ENCODE measurements around the gene NDST3.
A peak's percentile ranks its signal among the peaks of the same experiment; 100 is the strongest.
"Not testable (repeated sequence)": the region's sequence is repeated elsewhere in the genome, so short reads cannot be mapped to it uniquely, and the experiment has no call there.

The NDST3 gene

DNA sequence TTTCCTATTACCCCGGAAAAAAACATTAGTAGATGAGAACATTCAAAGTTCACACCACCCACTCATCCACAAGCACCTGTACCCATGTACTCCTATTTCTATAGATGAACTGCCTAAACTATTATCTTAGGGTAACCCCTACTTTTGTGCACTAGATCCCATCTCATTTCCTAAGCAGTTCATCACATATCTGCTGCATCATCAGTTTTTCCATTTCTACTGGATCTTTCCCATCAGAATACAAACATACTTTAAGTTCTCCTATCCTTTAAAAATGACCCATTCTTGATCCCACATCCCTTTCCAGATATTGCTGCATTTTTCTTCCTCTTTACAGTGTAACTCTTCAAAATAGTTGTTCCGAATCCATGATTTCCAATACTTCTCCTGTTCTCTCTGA lies 237.5 kb downstream of the NDST3 start:
- no peak for DNase-seq (ENCODE audit: low read depth)

DNA sequence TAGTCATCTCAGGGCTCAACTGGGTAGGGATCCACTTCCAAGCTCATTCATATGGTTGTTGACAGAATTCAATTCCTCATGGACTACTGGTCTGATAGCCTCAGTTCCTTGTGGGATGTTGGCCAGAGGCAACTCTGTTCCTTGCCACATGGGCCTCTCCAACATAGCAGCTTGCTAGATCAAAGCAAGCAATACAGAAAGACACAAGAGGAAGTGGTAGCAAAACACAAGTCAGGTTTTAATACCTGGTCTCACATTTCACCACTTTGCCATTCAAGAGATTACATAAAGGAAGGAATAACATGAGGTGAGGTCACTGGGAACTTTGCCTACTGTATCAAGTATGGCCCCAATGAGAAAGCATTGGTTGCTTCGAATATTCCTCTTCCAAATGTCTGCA lies 239.4 kb downstream of the NDST3 start:
- no peak for DNase-seq (ENCODE audit: low read depth)

DNA sequence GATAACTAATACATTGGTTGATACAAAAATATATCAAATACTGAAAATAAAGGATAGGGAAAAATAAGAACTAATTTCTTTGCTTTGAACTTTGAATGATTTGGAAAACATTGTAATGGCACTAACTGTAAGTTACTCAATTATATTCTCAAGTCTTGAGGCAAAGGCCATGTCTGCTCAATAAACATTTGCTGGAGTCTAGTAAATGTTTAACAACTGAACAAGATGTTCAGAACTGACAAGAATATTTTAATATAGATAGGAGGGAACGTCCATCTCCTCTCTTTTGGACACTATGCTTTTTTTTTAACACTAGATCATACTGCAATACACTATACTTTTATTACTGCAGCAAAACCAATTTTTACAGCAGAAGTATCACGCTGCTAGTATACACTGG lies 242.3 kb downstream of the NDST3 start:
- DNase-seq (ENCODE audit: low read depth), result no peak

DNA sequence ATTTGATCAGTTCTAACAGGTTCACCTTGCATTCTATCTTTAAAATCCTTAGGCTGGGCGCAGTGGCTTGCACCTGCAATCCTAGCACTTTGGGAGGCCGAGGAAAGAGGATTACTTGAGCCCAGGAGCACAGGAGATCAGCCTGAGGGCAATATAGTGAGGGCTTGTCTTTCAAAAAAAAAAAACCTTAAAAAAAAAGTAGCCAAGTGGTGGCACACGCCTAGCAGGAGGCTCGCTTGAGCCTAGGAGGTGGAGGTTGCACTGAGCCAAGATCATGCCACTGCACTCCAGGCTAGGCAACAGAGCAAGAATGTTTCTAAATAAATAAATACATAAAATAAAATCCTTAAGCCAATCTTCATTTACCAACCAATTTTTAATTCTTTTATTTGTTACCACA lies 243.0 kb downstream of the NDST3 start:
- DNase-seq (ENCODE audit: low read depth), result no peak

DNA sequence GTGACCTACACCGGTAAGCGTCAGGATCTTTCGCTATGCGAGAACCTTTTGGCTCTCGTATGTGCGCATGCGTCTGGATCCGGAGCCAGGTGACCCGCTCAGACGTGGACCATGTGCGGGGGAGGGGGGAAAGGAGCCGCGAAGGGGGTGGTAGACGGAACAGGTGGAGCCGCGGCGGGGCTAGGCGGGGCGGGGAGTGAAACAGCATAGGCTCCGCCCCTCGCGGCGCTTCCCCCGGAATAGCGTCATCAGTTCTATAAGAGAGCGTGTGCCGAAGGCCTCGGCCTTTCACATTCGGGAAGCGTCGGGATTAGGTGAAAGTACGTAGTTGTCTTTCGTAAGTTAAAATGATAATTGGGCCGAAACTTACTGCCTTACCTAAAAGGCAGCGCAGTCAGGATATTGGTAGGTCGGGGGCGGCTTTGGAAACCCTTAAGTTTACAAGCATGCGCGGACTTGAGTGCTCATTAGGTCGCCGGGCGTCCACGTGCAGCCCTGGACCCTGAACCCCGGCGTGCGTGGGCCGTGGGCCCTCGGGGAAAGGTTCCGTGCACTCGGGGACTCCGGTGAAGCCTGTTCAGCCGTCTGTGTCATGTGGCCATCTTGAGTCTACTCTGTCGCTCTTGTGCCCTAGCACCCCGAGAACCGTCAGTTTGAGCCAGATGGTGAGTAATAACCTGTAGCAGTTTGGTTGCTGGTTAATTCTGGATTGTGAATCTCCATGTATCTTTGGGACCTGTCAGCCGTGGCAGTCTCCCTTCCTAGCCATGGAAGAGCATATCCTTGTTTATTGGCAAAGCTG lies 244.4 kb downstream of the NDST3 start:
- DNase-seq (ENCODE audit: low read depth), result peak; percentile 98

DNA sequence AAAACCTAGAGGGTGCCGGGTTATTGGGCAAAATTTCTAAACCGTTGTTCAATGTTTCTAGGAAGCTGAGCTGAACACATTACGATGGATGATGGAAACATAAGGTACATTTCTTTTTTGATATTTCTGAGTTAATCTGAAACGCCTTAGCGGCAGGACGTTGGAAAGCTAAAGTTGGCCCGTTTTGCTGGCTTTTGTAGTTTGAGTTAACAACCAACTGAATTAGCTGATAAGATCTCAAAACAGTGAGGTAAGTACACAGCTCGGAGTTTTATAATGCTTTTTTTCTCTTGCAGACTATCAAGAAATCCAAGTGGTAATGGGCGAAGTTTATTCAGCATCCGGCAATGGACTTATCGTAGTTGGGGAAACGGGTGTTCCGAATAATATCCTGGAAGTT lies 245.0 kb downstream of the NDST3 start:
- DNase-seq (ENCODE audit: low read depth), result no peak

DNA sequence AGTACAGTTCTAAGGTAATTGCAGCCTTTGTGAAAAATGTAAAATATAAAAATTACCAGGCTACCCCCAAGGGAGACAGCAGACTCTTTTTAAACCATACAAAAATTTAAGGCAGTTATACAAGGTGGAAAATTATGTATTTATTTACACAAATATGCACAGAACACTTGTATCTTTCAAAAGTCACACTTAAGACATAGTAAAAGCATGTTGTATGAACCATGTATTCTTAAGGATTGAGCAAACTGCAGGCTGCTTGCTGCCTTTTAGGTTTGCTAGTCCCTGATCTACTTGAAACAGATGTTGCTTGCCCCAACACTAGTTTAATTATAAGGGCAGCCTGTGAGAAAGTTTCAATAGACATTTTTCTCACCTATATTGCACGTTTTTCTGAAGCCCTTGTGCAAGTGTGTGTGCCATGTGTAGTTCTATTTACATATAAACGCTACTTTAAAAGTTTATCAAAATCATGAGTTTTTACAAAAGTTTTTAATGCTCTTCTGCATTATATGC lies 245.7 kb downstream of the NDST3 start:
- DNase-seq (ENCODE audit: low read depth), result no peak

DNA sequence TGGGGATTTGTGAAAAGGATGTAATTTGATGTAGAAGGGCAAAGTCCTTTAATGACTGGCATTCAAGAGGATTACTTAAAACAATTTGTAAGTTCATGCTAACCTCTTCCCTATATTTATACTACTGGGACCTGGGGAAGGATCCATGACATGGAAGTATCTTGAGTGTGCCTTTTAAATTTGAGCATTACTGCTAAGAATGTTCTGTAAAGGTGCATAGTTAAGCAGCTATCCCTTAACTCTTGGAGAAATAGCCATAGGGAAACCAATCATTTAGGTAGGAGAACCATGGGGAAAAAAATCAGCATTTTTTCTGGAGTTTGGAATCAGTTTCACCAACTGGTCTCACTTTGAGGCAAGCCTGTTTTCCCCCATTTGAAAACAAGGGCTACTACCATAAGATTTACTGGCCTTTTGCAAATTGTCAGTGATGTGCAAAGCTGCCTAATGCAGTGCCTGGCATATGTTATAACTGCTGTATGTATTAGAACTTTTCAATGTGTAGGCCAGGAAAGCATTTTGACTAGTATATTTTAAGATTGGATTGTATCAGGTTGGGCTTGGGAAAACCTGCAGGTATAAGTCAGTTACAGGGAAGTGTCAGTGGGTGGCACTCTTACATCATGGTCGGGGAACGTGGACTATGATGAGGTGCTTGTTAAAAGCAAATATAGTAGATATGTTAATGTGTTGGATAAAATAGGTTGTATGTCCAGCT lies 246.4 kb downstream of the NDST3 start:
- DNase-seq (ENCODE audit: low read depth), result peak; percentile 22

DNA sequence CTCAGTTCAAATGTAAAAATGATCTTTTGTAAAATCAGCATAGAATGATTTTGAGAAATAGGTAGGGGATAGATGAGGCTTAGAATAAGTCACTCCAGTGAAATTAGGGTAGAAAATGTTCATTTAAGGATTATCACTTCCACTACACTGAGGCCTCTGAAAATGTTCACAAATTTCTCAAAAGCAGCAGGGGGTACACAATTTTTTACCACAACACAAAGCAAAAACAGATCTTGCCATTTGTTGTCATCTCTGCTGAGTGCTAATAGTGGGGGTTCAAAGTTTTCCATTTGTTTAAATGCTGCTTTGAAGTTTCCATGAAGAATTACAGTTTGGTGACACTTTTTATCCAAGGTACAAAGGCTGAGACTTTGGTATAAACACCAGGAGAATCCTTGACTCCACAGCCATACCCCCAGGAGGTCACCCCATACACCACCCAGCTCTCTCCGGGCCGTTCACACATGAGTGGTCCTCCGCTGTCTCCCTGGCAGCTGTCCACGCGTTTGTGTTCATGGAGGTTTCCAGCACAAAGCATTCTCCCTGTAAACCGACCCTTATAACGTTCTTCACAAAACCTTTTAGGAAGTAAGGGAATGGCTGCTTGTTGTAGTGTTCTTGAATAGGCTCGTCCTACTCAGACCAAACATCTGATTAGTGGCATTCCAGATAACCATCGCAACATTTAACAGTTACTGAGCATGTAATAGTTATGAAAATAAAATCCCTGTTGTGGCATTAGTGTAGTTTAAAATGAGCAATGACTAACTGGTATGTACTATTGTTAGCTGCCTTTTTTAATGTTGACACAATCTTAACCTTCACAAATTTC lies 247.5 kb downstream of the NDST3 start:
- DNase-seq (ENCODE audit: low read depth), result peak; percentile 18

DNA sequence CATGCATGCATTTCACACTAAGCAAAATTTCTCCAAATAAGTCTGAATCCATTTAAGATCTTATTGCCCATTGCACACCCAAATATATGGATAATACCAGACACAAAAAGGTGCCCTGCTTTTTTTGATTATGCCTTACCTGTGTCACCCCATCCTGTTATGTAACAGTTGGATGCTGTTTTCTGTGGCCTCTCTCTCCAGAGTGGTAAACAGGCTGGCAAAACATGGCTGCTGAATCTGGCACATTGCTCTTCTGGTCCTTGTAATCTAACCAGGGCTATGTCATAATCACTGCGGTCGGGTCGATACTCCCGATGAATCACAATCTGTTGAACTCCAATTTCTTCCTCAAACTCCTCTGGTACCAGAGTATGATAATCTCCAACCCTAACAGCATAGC lies 248.4 kb downstream of the NDST3 start:
- no peak for DNase-seq (ENCODE audit: low read depth)

DNA sequence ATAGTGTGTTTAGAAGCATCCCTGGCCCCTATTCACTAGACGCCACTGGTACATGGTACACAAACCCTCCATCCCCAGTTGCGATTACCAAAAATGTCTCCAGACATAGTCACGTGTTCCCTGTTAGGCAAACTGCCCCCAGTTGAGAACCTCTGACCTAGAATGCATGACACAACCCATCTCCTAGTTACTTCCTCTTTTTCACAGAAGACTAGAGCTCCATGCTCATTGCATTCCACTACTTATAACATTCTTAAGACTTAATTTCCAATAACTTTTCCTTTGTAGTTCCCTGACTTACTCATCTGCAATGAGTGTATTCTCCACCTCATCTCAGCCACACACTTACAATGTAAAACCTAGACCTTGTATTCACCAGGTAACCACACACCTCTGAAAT lies 249.9 kb downstream of the NDST3 start:
- no peak for DNase-seq (ENCODE audit: low read depth)

DNA sequence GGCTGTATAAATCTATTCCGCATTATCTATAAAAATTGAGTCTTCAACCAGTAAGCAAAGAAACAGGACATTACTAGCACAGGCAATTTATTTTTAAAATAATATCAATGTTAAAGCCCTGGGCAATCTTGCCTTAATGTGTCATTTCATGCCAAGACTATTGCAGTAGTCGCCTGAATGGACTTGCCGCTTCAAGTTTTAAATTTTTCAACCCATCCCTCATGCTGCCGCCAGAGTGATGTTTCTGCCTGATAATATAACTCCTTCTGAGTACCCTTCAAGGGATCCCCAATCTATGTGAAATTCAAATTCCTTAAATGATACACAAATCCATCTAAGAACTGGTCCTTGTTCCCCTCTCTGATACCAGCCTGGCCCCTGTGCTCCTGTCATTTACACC lies 251.6 kb downstream of the NDST3 start:
- DNase-seq (ENCODE audit: low read depth), result no peak

DNA sequence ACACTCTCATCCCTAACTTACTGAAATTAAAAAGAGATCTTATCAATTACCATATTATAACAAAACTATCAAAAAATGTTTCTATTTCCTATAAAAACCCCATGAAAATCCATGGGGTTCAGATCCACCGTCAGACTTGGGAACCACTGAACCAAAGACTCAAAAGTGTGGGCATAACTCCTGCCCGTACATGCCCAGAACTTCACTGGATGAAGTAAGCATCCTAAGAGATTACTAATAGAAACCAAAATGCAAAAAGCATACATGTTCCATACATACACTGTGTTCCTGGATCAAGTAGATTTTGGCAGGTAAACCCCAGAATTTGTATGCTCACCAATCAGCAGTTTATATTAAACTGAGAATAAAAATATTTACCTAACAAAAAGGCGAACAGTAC lies 252.4 kb downstream of the NDST3 start:
- no peak for DNase-seq (ENCODE audit: low read depth)

DNA sequence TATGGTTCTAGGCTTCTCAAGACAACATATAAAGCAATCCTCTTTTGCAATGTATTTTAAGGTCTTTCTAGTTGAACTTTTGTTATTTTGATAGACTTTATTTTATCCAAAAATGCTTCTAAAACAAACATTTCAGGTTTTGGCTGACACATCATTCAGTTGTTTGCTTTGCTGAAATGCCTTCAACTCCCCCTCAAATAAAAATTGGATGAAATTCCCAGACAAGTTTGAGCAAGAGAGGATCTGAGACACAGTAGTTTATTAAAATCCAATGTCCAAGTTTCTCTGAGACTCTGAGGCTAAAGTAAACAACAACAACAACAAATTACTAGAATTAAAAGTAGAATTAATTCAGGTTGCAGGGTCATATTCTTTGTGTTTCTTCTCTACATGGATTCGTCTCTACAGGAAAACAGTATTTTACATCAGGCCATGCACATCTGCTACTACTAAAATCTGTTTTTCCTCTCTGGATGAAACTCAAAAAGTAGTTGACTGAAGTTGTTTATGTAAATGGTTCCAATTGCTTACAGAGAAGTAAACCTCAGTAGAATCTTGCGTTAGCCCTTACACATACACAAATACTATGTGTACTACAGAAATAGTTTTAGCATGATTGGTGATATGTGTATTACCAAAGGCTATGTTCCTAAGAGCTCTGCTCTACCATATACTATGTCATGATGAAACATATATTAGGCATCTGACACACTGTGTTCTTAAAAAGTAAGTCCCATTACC lies 253.6 kb downstream of the NDST3 start:
- no peak for DNase-seq (ENCODE audit: low read depth)

DNA sequence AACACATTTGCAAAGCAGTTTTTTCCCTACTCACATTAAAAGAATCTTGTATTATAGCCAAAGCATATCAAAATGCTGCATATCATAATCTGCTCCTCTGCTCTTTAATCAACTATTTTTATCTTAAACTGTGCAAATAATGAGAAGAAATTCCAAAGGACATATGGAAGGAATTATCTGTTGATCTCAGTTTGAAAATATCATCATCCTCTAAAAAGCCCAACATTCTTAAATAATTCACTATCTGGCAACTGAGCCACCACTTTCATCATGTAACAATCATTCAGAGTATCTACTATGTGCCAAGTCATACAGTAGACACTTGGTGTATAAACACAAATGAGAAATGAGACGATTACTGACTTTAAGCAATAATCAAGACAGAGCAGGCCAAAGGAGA lies 255.5 kb downstream of the NDST3 start:
- DNase-seq (ENCODE audit: low read depth), result no peak

DNA sequence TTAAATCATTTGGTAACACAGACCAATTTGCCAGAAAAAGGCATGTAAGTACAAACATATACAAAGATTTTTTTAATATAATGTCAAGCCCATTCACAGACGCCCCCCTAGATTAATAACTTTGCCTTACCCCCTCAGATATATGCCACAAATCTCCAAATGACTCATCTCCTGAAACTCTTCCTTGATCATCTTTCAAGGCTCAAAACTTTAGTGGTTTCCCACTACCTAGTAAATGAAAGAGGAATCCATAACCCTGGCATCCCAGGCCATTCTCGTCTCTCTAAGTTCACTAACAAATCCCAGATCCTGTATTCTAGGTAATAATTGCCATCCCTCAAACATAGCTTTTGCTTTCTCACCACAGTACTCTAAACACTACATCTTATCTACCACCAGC lies 256.7 kb downstream of the NDST3 start:
- DNase-seq (ENCODE audit: low read depth), result no peak

DNA sequence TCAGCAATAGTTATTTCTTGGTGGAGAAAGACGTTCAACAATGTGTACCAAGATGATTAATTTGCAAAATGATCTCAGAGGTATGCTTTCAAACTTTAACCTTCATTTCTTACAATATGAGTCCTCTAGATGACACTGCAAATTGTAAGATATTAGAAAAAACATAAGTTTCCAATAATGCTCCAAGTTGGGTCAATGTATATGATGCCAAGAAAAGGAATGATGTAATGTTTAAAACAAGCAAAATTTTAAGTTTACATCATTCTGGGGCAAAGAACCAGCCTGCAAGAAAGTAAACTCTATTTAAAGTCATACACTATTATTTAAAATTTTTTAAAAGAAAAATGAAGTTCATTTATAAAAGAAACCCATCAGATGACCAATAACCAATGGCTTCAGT lies 262.4 kb downstream of the NDST3 start:
- no peak for DNase-seq (ENCODE audit: low read depth)

DNA sequence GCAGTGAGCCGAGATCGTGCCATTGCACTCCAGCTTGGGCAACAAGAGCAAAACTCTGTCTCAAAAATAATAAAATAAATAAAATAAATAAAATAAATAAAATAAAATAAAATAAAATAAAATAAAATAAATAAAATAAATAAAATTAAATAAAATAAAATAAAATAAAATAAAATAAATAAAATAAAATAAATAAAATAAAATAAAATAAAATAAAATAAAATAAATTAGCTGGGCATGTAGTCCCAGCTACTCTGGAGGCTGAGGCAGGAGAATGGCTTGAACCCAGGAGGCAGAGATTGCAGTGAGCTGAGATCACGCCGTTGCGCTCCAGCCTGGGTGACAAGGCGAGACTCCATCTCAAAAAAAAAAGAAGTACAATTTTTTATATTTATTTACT lies 265.3 kb downstream of the NDST3 start:
- DNase-seq (ENCODE audit: low read depth), result not testable (repeated sequence)

DNA sequence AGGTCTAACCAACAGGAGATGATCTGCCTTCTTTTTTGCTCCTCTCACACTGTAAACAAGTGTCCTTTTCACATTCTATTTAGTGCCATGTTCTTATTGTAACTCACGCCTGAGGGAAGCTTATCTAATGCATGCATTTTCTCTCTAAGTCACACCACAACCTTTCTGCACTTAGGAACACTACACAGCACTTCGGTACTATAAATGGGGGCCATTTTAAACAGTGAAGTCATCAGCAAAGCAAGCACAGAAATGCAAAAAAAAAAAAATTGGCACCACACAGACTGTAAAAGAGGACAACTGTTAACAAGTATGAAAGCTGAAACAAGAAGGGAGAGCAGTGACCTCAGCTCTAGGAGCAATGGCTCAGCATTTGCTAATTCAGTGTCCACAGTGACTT lies 273.4 kb downstream of the NDST3 start:
- DNase-seq (ENCODE audit: low read depth), result no peak

Measured in activated T-cell treated with anti-CD3 and anti-CD28 coated beads for 24 hours (primary cell).